SK-N-MC (cell line): ENCODE data around the gene RRAGD.

Experiments
- DNase-seq: peaks from one replicate; pipeline ENCODE4 v3.0.0-alpha.2; 2011; ENCODE audit warnings: low read depth, low spot score
- H3K27ac ChIP-seq: fragments of 200-600 bp; sonication (generic); 2 replicates; pipeline ENCODE4 v1.5.1; 2016; ENCODE audit warnings: mixed run types
- H3K36me3 ChIP-seq: fragments of 200-600 bp; sonication (generic); 2 replicates; pipeline ENCODE4 v1.6.1; 2017; ENCODE audit warnings: antibody characterized with exemption, low read length, mixed read lengths; ENCODE audit not compliant: insufficient read depth
- H3K4me3 ChIP-seq: fragments of 200-600 bp; sonication (generic); 2 replicates; pipeline ENCODE4 v1.5.1; 2016
- H3K9ac ChIP-seq: fragments of 200-600 bp; sonication (generic); 2 replicates; pipeline ENCODE4 v1.8.0; 2017; ENCODE audit warnings: mixed run types, mixed read lengths; ENCODE audit not compliant: insufficient read length
- H3K9me3 ChIP-seq: fragments of 200-600 bp; sonication (generic); 2 replicates; pipeline ENCODE4 v1.6.1; 2017; ENCODE audit warnings: low read depth, mild to moderate bottlenecking, antibody characterized with exemption, low read length, moderate library complexity, mixed read lengths
- EZH2 ChIP-seq: fragments of 200-600 bp; sonication (generic); IDR thresholded peaks from one replicate; pipeline ENCODE4 v1.6.1; 2017; ENCODE audit warnings: antibody characterized with exemption
- FOXP2 ChIP-seq: optimal IDR thresholded peaks from 2 replicates; pipeline ENCODE3; 2011; ENCODE audit warnings: mild to moderate bottlenecking, moderate library complexity; ENCODE audit not compliant: insufficient read depth; ENCODE audit errors: extremely low read length, control extremely low read depth
- POLR2AphosphoS5 ChIP-seq: IDR thresholded peaks from 2 replicates; pipeline ENCODE4 v1.6.1; 2012; ENCODE audit warnings: mild to moderate bottlenecking, low read depth, low read length, borderline replicate concordance

Gene RRAGD

GRCh38 chr6:89360415-89360999 is 51.6 kb downstream of the RRAGD start:
- Histone ChIP-seq H3K9ac (no peak overlapping the region), H3K9me3 (no peaks in the 10 kb centered on the region), H3K4me3 (no peak overlapping the region), H3K27ac (no peak overlapping the region), H3K36me3 (no peaks in the 10 kb centered on the region)
- TF ChIP-seq POLR2AphosphoS5, result no peak
- no peak for TF ChIP-seq FOXP2
- TF ChIP-seq EZH2, result no peak
- no peak for DNase-seq

GRCh38 chr6:89359561-89359960 is 52.5 kb downstream of the RRAGD start:
- TF ChIP-seq FOXP2, result no peak
- TF ChIP-seq POLR2AphosphoS5, result no peak
- no peak for TF ChIP-seq EZH2
- Histone ChIP-seq H3K9me3 (no peaks in the 10 kb centered on the region), H3K9ac (no peak overlapping the region), H3K4me3 (no peak overlapping the region), H3K27ac (no peak overlapping the region), H3K36me3 (no peaks in the 10 kb centered on the region)
- DNase-seq, result no peak

GRCh38 chr6:89357390-89357789 is 54.7 kb downstream of the RRAGD start:
- Histone ChIP-seq H3K36me3 (no peaks in the 10 kb centered on the region), H3K9ac (no peak overlapping the region), H3K27ac (no peak overlapping the region), H3K4me3 (no peak overlapping the region), H3K9me3 (no peaks in the 10 kb centered on the region)
- no peak for DNase-seq
- TF ChIP-seq EZH2 (no peak), FOXP2 (no peak), POLR2AphosphoS5 (no peak)

GRCh38 chr6:89356642-89357170 is 55.4 kb downstream of the RRAGD start:
- no peaks in the 10 kb centered on the region for H3K9me3 ChIP-seq
- TF ChIP-seq EZH2, result no peak
- no peak for TF ChIP-seq POLR2AphosphoS5
- TF ChIP-seq FOXP2, result no peak
- DNase-seq, result no peak
- H3K36me3 ChIP-seq, result no peaks in the 10 kb centered on the region
- no peak overlapping the region for H3K9ac ChIP-seq
- H3K27ac ChIP-seq, result no peak overlapping the region
- no peak overlapping the region for H3K4me3 ChIP-seq

- no peak for DNase-seq
- Histone ChIP-seq H3K9ac (no peak overlapping the region), H3K27ac (no peak overlapping the region), H3K4me3 (no peak overlapping the region), H3K9me3 (no peaks in the 10 kb centered on the region), H3K36me3 (no peaks in the 10 kb centered on the region)
- TF ChIP-seq POLR2AphosphoS5 (no peak), FOXP2 (no peak), EZH2 (no peak)
Measured at GRCh38 chr6:89355511-89356194, 56.4 kb downstream of the RRAGD start.

GRCh38 chr6:89353702-89354392 is 58.2 kb downstream of the RRAGD start:
- H3K9ac ChIP-seq, result no peak overlapping the region

GRCh38 chr6:89353118-89353556 is 58.9 kb downstream of the RRAGD start:
- Histone ChIP-seq H3K27ac (no peak overlapping the region), H3K9me3 (no peaks in the 10 kb centered on the region), H3K9ac (peak overlapping the region; percentile 95), H3K4me3 (peak overlapping the region; percentile 97), H3K36me3 (no peaks in the 10 kb centered on the region)
- TF ChIP-seq POLR2AphosphoS5 (no peak), EZH2 (no peak), FOXP2 (no peak)
- DNase-seq, result no peak

More at GRCh38 chr6:89353702-89354392, 58.2 kb downstream of the RRAGD start:
- H3K4me3 ChIP-seq, result no peak overlapping the region
- H3K27ac ChIP-seq, result no peak overlapping the region
- H3K36me3 ChIP-seq, result no peaks in the 10 kb centered on the region
- TF ChIP-seq POLR2AphosphoS5 (no peak), EZH2 (no peak), FOXP2 (no peak)
- no peaks in the 10 kb centered on the region for H3K9me3 ChIP-seq
- no peak for DNase-seq
